MCF 10A (cell line): ENCODE data around the gene TMPRSS11D. TPM values are rescaled to one million over a fixed set of nuclear protein-coding genes. Genes with fewer than 3 reads are reported as not detected.

Experiments used
- BruUV-seq: library from RNA; stranded (reverse); fragments of 400-500 nt; replicated peaks from 2 replicates; lab custom pipeline; 2021; lab: Mats Ljungman, UMichigan
- CTCF ChIA-PET: fragments of 300-600 bp; sonication (Branson Sonifier 250); formaldehyde crosslinking; extraction: SDS; loops from one replicate; lab custom pipeline; 2021; ENCODE audit warnings: antibody characterized with exemption, inconsistent platforms; lab: Yijun Ruan, JAX
- POLR2A ChIA-PET: fragments of 300-600, 350-650 bp; sonication (Branson Sonifier 250); formaldehyde crosslinking; extraction: SDS; loops from one replicate; lab custom pipeline; 2020; ENCODE audit warnings: antibody characterized with exemption, inconsistent platforms; lab: Yijun Ruan, JAX
- DNase-seq: peaks from one replicate; pipeline ENCODE4 v3.0.0-alpha.2; 2018; ENCODE audit not compliant: unreplicated experiment
- H3K27ac Mint-ChIP-seq: one replicate; pipeline ENCODE4 v1.8.0; 2022; ENCODE audit warnings: mild to moderate bottlenecking, low read depth, mixed read lengths; ENCODE audit not compliant: unreplicated experiment
- H3K27me3 Mint-ChIP-seq: one replicate; pipeline ENCODE4 v1.8.0; 2022; ENCODE audit warnings: mixed read lengths; ENCODE audit not compliant: insufficient read depth, unreplicated experiment
- H3K36me3 Mint-ChIP-seq: one replicate; pipeline ENCODE4 v1.8.0; 2022; ENCODE audit warnings: mild to moderate bottlenecking, moderate library complexity, mixed read lengths; ENCODE audit not compliant: insufficient read depth, unreplicated experiment
- H3K4me1 Mint-ChIP-seq: one replicate; pipeline ENCODE4 v1.8.0; 2022; ENCODE audit warnings: mixed read lengths; ENCODE audit not compliant: insufficient read depth, unreplicated experiment
- H3K4me3 Mint-ChIP-seq: one replicate; pipeline ENCODE4 v1.8.0; 2022; ENCODE audit warnings: mild to moderate bottlenecking, moderate library complexity, mixed read lengths; ENCODE audit not compliant: unreplicated experiment
- H3K9me3 Mint-ChIP-seq: one replicate; pipeline ENCODE4 v1.8.0; 2022; ENCODE audit warnings: mixed read lengths; ENCODE audit not compliant: unreplicated experiment
- intact Hi-C: fragments of 100-400 bp; cut with micrococcal nuclease; formaldehyde crosslinking; loops from 2 replicates; pipeline ENCODE4 v1.14.1; 2022
- total RNA-seq: library from RNA; stranded (reverse); gene quantifications from 2 replicates; pipeline ENCODE4 v1.2.3, GENCODE V29; 2022
- TF ChIP-seq, protein P1 (sequence below): fragments of 200-600 bp; IDR thresholded peaks from one replicate; pipeline ENCODE4 v1.8.0; 2022; ENCODE audit warnings: antibody characterized with exemption, mild to moderate bottlenecking; ENCODE audit not compliant: unreplicated experiment

Gene TMPRSS11D
- total RNA-seq, 1 experiment from 2014 or later, result not detected

DNA sequence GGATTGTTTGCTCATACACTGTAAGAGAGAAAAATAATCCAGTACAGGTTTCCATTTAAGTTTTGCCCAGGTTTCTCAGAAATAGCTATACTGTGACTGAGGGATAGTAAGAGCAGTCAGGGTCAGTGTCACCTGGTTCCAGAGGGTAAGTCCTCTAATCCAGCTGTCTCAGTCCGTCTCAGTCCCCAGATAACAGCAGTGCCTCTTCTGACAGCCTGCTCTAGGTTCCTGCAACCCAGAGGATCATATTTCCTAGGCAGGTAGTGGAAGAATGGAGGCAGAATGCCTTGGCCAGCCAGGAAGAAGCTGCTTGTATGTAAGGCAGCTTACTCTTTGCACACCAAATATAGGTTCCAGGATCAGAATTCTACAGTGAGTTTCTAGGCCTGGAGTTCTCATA lies 107.1 kb downstream of the TMPRSS11D start:
- CTCF ChIA-PET, result interaction anchor here (0.7 kb wide), 1 partner anchor 57 kb away, joined by 3 read pairs; no protein-coding TSS in a partner anchor
- H3K4me1 Mint-ChIP-seq, result no peaks in the 10 kb centered on the region
- POLR2A ChIA-PET, result no interaction called here

More for the DNA sequence above, 107.1 kb downstream of the TMPRSS11D start:
- H3K27ac Mint-ChIP-seq, result no peak overlapping the region
- intact Hi-C loops, result no loop called here
- TF ChIP-seq, protein P1, sequence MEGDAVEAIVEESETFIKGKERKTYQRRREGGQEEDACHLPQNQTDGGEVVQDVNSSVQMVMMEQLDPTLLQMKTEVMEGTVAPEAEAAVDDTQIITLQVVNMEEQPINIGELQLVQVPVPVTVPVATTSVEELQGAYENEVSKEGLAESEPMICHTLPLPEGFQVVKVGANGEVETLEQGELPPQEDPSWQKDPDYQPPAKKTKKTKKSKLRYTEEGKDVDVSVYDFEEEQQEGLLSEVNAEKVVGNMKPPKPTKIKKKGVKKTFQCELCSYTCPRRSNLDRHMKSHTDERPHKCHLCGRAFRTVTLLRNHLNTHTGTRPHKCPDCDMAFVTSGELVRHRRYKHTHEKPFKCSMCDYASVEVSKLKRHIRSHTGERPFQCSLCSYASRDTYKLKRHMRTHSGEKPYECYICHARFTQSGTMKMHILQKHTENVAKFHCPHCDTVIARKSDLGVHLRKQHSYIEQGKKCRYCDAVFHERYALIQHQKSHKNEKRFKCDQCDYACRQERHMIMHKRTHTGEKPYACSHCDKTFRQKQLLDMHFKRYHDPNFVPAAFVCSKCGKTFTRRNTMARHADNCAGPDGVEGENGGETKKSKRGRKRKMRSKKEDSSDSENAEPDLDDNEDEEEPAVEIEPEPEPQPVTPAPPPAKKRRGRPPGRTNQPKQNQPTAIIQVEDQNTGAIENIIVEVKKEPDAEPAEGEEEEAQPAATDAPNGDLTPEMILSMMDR, result no peak
- no TSS peak for BruUV-seq
- H3K27me3 Mint-ChIP-seq, result no peaks in the 10 kb centered on the region
- H3K36me3 Mint-ChIP-seq, result no peaks in the 10 kb centered on the region
- H3K9me3 Mint-ChIP-seq, result no peaks in the 10 kb centered on the region
- DNase-seq, result no peak
- no peak overlapping the region for H3K4me3 Mint-ChIP-seq

Other genes with a start within 250 kb of the TMPRSS11D start
- gene UBA6, start 182.8 kb downstream of the TMPRSS11D start, total RNA-seq, result 83.1 and 97.4 TPM in 2 replicates
- not detected in 2 replicates for gene GNRHR, start 129.6 kb downstream of the TMPRSS11D start, total RNA-seq
- gene TMPRSS11A, start 79.5 kb upstream of the TMPRSS11D start, total RNA-seq, result not detected in 2 replicates
- not detected in 2 replicates for gene TMPRSS11F, start 245.9 kb upstream of the TMPRSS11D start, total RNA-seq